GM19240 (cell line): ENCODE measurements around the gene PPM1D.
"Not testable (repeated sequence)": the region's sequence is repeated elsewhere in the genome, so short reads cannot be mapped to it uniquely, and the experiment has no call there.

ENCODE experiments used
- DNase-seq: peaks from one replicate; pipeline ENCODE4 v3.0.0; 2011; ENCODE audit warnings: low spot score; ENCODE audit not compliant: insufficient read length

The PPM1D gene

DNA sequence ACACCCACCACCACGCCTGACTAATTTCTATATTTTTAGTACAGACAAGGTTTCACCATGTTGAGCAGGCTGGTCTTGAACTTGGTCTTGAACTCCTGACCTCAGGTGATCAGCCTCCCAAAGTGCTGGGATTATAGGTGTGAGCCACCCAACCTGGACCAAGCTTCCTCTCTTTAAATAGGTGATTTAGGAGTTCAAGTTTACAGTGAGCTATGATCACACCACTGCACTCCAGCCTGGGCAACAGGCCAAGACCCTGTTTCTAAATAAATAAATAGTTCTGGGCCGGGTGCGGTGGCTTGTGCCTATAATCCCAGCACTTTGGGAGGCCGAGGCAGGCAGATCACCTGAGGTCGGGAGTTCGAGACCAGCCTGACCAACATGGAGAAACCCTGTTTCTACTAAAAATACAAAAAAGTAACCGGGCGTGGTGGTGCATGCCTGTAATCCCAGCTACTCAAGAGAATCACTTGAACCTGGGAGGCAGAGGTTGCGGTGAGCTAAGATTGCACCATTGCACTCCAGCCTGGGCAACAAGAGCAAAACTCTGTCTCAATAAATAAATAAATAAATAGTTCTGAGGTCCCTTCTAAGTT lies 6.5 kb upstream of the PPM1D start:
- DNase-seq, result not testable (repeated sequence)

DNA sequence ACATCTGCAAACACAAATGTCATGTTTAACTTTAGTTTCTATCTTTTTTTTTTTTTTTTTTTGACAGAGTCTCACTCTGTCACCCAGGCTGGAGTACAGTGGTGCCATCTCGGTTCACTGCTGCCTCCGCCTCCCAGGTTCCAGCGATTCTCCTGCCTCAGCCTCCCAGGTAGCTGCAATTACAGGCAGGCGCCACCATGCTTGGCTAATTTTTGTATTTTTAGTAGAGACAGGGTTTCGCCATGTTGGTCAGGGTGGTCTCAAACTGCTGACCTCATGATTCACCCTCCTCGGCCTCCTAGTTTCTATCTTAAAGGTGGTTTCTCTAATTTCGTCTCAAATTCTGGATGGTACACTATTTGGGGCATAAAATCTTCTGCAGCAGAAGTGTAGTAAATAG lies 5.8 kb upstream of the PPM1D start:
- DNase-seq, result not testable (repeated sequence)

DNA sequence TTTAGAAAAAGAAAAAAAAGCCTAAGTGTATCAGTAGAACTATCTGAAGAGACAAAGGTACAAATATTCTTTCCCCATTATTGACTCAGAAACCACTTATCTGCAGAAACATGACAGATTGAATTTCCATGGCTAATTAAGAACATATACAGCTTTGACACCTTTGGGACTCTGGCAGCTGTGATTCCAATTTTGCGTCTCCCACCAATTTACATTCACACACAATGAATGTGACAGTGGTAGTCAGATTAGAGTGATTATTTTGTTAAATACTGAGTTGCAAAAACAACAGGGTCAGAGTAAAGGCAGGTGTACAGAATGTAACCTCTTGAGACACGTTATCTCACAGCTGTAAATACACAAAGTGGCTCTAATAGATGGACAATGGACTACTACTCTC lies 5.3 kb upstream of the PPM1D start:
- DNase-seq, result no peak

DNA sequence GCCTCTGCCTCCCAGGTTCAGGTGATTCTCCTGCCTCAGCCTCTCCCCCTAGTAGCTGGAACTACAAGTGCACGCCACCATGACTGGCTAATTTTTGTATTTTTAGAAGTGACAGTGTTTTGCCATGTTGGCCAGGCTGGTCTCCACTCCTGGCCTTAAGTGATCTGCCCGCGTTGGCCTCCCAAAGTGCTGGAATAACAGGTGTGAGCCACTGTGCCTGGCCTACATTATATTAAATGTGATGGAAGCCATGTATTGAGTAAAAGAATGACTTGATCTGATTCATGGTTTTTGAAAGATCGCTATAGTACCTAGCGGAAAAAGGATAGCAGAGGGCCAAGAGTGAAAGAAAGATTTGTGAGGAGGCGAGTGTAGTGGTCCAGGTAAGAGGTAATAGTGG lies 2.7 kb upstream of the PPM1D start:
- DNase-seq, result no peak

DNA sequence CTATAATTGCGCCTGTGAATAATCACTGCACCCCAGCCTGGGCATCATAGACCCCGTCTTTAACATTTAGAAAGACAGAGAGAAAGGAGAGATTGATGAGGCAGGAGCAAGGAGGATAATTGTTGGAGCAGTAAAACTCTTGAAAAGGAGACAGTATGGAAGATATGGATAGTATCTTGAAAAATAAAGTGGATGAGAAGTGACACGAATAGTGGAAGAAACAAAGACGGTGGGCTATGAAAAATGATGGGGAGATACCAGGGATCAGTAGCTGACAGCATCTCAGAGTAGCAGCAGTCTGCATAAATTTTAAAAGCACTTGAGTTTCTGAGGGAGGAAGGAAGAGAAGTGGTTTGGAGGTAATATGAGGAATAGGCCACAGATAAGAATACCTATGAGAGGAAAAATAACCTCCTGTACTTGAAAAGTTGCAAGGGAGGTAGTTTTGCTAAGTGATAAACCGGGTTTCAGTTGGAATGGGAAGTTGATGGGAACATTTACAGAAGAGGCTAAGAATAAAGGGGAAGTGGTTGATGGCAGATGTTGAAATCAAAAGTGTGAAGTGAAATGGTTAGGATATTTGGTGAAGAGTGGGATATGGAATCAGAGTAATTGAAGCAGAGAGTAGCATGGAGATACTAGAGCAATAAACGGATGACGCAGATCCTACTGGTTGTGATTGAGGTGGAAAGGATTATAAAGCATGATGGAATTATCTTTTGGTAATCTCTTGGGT lies 1.8 kb upstream of the PPM1D start:
- no peak for DNase-seq

DNA sequence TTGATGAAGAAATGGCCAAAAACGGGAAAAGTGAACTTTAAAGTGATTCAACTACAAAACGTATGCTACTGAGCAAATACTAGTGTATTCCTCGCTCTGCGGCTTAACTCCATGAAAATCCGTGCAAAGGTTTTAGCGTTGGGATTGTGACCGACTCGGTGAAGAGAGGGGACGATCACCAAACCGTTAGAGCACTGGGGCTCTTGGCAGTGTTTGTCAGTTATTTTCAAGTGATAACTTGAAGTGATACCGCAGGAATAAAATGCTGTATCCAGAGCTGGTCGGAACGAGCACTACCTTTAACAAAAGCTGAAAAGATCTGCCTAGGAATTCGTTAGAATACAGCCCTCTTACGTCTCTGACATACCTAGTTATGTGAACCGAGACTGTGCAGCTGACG lies 773 bp upstream of the PPM1D start:
- no peak for DNase-seq

DNA sequence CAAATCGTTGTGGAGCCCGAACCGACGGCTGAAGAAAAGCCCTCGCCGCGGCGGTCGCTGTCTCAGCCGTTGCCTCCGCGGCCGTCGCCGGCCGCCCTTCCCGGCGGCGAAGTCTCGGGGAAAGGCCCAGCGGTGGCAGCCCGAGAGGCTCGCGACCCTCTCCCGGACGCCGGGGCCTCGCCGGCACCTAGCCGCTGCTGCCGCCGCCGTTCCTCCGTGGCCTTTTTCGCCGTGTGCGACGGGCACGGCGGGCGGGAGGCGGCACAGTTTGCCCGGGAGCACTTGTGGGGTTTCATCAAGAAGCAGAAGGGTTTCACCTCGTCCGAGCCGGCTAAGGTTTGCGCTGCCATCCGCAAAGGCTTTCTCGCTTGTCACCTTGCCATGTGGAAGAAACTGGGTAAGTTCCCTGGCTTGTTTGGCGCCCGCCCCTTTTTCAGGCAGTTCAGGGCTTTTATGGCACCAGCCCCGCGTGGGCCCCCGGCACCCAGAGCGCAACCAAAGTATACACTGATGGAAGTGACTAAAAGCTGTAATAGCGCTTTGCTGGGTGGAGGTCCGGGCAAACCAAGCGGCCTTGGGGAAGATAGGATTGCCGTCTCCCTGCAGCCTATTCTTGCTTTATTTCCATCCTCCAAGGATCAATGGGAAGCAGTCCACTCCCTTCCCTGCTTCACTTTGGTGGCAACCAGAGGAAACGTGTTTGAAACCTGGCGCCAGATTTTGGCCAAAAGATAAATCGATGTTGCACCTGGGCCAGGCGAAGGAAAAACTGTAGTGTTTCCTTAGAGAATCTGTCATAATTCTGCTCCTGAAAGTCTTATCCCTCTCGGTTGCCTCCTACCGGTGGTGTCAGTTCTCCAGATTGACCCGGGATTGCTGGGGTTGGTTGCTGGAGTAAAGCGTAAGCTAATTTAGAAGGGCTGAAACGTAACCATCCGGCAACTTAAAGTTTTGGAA lies 775 bp downstream of the PPM1D start:
- peak; percentile 8 for DNase-seq

DNA sequence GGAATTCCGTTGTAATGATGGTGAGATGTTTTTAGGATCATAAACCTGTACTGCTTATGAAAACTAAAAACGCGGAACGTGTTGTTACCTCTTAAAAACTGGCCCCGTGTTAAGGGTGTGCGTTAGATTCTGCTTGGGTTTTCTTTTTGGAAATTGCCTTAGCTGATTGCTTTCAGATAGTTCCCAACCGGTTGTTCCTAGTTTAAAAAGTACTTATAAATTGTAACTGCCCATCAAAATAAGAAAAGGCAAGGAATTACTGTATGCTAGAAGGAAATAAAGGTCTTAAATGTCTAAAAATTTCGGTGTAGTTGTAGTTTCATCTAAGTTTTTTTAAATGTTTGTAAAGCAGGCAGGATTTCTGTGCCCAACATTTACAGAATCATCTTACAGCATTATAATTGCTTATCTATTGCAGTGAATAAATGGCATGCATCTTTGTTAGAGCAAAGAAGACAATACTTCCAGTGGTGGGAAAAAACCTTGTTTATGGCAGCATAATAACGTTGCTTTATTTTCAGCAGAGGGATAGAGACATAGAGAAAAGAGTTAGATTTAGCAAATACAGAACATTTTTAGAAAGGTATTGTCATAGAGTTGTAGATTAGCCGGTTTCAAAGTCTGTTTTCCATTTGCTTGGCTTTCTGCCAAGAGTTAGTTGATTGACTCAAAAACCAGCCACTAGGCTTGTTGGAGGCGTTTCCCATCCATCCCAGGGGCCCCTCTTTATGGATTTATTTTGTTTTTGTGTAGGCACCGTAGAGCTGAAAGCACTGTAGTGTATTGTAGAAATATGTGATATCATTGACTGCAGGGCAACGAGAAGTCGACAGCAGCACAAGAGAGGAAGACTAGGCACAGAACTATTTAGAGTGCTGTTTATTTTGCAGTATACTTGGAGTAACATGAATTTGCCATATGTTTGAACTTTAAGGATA lies 1.7 kb downstream of the PPM1D start:
- DNase-seq, result no peak

DNA sequence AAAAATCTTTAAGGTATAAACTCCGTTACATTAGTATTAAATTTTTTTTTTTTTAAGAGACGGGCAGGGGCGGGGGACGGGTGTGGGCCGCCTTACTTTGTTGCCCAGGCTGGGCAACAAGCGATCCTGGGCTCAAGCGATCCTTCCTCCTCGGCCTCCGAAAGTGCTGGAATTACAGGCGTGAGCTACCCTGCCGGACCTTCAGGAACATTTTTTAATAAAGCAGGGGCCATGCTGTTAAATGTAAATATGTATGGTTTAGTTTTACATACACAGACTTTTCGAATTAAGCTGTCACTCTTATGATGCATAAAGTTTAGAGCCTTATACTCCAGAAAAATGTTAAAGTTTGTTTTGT lies 2.4 kb downstream of the PPM1D start:
- DNase-seq, result no peak

DNA sequence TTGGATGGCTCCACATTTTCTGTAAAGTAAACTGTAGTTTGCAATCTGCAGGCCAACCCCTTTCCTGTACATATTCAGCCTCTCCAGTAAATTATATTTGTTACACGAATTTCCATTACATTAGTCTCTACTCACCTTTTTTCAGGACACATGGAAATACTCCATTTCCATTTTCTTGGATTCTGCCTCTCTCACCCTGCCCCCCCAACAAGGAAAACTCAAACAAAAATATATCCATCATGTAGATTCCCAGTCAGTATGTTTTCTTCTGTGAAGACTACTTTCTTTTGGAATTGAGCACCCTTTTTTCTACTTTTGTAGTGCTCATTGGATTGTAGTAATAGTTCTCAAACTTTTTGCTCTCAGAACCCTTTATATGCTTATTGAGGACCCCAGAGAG lies 2.9 kb downstream of the PPM1D start:
- no peak for DNase-seq

DNA sequence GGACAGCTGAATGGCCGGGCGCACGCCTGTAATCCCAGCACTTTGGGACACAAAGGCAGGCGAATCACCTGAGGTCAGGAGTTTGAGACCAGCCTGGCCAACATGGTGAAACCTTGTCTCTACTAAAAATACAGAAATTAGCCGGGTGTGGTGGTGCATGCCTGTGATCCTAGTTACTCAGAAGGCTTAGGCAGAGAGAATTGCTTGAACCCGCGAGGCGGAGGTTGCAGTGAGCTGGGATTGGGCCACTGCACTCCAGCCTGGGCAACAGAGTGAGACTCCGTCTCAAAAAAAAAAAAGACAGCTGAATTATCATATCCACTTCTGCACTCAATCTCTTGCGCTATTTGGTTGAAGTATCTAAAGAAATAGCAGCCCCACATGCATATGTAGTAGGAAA lies 3.5 kb downstream of the PPM1D start:
- not testable (repeated sequence) for DNase-seq

DNA sequence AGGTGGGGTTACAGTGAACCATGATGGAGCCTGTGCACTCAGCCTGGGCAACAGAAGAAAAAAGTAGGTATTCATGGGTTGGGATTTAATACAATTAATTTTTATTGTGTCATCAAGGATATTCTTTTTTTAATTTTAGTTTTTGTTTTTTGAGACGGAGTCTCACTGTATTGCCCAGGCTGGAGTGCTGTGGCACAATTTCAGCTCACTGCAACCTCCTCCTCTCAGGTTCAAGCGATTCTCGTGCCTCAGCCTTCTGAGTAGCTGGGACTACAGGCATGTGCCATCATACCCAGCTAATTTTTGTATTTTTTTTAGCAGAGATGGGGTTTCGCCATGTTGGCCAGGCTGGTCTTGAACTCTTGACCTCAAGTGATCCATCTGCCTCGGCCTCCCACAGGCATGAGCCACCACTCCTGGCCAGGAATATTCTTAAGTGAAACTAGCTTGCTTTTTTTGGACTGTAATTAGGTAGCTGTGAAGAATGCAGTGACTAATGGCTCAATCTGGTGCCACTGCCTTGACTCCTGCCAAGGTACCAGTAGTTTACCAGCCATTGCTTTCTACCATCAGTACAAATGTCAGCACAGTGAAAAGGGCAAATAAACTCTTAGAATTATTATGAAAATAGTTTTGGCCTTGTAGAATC lies 4.8 kb downstream of the PPM1D start:
- DNase-seq, result no peak

DNA sequence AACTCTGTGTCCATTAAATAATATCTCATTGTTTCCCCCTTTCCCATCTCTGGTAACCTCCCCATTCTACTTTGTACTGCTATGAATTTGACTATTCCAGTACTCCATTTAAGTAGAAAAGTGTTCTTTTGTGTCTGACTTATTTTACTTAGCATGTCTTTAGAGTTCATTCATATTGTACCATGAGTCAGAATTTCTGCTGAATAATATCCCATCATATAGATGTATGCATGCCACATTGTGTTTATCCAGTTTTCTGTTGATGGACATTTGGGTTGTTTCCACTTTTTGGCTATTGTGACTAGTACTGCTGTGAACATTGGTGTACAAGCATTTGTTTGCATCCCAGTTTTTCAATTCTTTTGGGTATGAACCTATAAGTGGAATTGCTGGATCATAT lies 6.0 kb downstream of the PPM1D start:
- no peak for DNase-seq

DNA sequence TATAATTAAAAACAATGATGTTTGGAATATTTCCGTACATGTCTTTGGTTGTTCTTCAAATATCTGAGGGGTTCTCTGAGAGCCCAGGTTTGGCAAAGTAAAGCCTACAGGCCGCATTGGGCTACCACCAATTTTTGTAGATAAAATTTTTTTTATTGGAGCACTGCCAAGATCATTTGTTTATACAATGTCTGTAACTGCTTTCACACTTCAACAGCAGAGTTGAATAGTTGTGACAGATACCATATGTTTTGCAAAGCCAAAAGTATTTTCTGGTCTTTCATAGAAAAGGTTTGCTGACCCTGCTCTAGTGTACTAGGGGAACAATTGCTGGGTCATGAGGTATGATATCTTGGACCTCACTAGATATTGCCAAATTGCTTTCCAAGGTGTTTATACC lies 10.5 kb downstream of the PPM1D start:
- no peak for DNase-seq

DNA sequence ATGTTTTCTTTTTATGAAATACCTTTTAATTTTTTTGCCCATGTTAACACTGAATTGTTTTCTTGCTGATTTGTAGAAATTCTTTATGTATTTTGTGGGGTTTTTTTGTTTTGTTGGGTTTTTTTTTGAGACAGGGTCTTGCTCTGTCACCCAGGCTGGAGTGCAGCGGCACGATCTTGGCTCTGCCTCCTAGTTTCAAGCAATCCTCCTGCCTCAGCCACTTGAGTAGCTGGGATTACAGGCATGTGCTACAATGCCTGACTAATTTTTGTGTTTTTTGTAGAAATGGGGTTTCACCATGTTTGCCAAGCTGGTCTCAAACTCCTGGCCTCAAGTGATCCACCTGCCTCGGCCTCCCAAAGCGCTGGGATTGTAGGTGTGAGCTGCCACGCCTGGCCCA lies 11.3 kb downstream of the PPM1D start:
- not testable (repeated sequence) for DNase-seq

DNA sequence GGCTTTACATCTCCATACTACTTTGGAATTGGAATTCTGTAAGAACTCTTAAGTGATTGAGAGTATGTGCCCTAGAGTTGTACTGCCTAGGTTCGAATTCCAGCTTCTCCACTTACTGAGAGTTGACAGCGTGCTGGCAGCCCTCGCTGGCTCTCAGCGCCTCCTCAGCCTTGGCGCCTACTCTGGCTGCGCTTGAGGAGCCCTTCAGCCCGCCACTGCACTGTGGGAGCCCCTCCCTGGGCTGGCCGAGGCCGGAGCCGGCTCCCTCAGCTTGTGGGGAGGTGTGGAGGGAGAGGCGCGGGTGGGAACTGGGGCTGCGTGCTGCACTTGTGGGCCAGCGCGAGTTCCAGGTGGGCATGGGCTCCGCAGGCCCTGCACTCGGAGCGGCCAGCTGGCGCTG lies 13.3 kb downstream of the PPM1D start:
- DNase-seq, result no peak

DNA sequence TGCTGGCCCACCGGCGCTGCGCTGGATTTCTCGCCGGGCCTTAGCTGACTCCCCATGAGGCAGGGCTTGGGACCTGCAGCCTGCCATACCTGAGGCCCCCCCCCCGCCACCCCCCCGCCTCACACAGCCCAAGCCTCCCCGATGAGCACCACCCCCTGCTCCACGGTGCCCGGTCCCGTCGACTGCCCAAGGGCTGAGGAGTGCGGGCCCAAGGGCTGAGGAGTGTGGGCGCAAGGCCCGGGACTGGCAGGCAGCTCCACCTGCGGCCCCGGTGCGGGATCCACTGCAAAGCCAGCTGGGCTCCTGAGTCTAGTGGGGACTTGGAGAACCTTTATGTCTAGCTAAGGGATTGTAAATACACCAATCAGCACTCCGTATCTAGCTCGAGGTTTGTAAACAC lies 13.8 kb downstream of the PPM1D start:
- DNase-seq, result not testable (repeated sequence)

DNA sequence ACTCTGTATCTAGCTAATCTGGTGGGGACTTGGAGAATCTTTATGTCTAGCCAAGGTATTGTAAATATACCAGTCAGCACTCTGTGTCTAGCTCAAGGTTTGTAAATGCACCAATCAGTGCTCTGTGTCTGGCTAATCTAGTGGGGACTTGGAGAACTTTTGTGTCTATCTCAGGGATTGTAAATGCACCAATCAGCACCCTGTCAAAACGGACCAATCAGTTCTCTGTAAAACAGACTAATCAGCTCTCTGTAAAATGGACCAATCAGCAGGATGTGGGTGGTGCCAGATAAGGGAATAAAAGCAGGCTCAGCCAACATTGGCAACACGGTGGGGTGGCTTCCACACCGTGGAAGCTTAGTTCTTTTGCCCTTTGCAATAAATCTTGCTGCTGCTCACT lies 14.3 kb downstream of the PPM1D start:
- not testable (repeated sequence) for DNase-seq

DNA sequence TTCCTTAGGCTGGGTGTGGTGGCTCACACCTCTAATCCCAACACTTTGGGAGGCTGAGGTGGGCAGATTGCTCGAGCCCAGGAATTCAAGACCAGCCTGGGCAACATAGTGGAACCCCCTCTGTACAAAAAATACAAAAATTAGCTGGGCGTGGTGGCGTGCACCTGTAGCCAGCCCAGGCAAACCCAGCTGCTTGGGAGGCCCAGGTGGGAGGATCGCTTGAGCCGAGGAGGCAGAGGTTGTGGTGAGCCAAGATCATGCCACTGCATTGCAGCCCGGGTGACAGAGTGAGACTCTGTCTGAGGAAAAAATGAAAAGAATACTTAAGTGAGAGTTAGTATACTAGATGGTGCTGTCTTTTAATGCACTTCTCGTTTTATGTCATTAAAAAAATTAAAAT lies 15.1 kb downstream of the PPM1D start:
- DNase-seq, result no peak

DNA sequence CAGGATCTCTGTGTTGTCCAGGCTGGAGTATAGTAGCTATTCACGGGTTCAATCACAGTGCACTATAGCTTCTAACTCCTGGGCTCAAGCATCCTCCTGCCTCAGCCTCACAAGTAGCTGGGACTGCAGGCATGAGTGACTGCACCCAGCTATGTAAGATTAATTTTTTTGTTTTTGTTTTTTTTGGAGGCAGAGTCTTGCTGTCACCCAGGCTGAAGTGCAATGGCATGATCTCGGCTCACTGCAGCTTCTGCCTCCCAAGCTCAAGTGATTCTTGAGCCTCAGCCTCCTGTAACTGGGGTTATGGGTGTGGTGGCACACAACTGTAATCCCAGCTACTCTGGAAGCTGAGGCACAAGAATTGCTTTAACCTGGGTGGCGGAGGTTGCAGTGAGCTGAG lies 15.8 kb downstream of the PPM1D start:
- DNase-seq, result no peak

DNA sequence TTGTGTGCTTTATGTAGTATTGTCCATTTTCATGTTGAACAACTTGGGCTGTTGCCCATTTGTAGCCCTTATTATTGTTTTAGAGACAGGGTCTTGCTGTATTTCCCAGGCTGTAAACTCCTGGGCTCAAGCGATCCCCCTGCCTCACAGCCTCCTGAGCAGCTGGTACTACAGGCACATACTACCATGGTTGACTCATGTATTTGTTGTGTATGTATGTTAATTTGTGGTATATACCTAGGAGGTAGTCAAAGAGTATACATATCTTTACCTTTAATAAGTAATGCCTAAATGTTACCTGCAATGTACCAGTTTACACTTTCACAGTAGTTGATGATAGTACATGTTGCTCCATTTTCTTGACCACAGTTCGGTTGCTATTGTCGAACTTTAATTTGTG lies 18.1 kb downstream of the PPM1D start:
- no peak for DNase-seq
